Activated gamma-delta T cell treated with Interleukin-2 at 50 U/mL for 16 hours (primary cell): ENCODE data around the gene CAPRIN1.
A peak's percentile ranks its signal among the peaks of the same experiment; 100 is the strongest.

Experiments used
- DNase-seq: peaks from one replicate; pipeline ENCODE4 v3.0.0-alpha.2; 2020

Gene CAPRIN1

DNA sequence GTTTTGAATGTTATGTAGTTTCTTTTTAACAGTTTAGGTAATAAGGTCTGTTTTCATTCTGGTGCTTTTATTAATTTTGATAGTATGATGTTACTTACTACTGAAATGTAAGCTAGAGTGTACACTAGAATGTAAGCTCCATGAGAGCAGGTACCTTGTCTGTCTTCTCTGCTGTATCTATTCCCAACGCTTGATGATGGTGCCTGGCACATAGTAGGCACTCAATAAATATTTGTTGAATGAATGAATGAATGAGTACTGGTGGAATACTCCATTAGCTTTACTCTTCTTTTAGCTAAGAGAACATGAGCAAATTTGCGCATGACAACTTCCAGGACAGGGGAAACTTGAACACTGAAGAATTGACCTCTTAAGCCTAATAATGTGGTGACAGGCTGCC lies 47.3 kb downstream of the CAPRIN1 start:
- DNase-seq: no peak

DNA sequence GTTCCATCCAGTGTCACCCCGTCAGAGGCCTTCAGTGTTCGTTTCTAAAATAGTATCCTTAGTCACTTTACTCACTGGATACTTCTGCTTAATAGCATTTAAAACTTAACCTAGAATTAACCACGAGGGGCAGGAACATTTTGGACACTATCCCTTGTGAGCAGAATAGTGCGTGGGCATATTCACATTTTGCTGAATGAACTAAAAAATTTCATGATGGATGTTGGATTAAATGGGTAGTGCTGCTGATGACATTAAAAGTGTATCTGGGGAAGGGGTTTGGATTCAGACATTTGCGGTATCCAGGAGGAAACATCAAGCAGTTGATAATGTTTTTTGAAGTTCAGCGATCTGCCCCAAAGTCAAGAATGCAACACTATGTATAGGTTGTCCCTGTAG lies 53.1 kb downstream of the CAPRIN1 start:
- no peak for DNase-seq

DNA sequence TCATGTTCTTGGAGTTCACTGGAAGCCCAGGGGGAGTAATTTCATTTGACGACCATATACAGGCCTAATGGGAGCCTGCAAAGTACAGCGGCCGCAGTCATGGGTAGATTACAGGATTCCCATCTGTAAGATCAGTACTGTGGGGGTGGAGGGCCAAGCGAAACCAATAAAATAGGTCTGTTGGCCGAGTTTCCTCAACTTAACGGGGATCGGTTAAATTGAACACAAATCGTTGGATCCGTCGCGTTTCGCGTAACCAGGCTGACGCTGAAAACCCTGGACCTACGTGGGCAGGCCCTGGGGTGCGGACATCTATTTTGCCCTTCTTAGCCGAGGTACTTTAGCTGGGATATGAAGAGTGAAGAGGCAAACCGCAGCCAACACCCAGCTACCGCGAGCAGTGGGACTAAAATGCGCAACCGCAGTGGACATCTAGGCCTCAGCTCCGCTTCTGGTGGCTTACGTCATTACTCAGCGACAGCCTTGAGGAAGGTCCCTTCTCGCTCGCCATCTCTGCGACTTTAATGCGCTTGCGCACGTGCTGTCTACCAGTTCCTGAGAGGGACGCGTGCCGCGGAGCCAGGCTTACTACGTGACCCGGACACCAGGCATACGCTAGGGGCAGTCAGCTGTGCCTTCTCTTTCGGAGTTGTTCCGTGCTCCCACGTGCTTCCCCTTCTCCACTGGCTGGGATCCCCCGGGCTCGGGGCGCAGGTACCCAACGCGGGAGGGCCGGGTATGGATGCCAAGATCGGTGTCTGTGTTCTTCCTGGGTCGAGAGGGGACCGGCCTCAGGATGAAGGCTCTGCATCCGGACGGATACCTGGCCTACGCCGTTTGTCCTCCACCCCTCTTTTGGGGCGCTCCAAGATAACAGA lies 53.8 kb downstream of the CAPRIN1 start, which contains the start of gene NAT10:
Gene NAT10, plus strand, starts transcription at position 551 of the 878 bp plus-strand sequence. CDS start 2,597 bp downstream, outside the sequence.
- peak; percentile 97 for DNase-seq

DNA sequence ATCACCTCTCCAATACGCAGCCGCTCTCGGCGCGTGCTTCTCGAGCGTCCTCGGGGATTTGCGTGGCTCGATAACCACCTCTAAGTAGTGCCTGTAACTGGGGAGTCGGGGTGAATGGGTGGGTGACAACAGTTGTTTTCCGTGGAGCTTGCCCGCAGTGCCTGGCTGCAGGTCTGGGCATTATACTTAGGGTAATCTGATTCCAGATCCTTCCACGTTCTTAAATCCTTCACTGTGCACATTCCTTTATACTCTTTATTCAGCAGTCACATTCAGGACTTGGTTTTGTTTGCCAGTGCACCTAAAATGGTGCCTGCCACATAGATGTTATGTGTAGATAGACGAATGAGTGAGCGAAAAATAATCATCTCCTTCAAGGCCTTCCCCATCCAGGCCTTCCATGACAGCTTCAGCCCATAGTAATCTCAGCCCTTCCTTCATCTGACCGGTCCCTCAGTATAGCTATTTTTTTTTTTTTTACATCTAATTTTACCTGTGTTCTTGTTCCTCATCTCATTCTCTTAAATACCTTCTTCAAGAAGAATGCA lies 54.5 kb downstream of the CAPRIN1 start:
- DNase-seq: no peak

DNA sequence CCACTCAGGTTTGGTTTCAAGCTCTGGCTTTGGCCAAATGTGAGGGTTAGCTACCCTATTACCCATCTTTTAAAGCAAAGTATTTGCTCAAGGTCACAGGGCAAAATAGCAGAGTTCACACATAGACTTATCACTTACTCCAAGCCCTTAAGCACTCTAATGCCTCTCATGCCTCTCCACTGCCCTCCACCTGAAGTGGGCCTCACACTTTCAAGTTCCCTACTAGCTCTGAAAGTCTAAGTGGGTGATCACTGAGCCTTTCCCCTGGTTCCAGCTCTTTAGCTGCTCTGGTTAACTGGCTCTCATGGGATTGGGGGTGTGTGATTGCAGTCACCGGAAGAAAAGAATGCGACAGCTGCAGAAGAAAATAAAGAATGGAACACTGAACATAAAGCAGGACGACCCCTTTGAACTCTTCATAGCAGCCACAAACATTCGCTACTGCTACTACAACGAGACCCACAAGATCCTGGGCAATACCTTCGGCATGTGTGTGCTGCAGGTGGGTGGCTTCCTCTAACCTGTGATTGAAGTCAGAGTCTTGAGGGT lies 60.3 kb downstream of the CAPRIN1 start:
- DNase-seq: no peak

DNA sequence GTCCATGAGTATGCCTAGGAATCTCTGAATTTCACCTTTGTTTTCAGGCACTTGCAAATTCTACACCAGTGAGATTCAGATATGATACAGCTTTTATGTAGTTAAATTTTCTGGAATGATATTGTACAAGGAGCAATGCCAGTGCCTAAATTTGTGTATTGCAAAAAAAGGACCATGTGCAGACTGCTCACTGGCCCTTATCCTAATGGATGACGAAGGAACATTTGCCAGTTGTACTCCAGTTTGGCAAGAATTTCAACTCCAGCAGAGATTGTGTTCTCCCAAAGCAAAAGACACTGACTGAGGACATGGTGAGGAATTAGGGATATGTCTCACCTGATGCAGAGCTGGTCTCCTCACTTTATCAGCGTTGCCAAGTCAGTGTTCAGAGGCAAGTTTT lies 62.5 kb downstream of the CAPRIN1 start:
- DNase-seq: no peak

DNA sequence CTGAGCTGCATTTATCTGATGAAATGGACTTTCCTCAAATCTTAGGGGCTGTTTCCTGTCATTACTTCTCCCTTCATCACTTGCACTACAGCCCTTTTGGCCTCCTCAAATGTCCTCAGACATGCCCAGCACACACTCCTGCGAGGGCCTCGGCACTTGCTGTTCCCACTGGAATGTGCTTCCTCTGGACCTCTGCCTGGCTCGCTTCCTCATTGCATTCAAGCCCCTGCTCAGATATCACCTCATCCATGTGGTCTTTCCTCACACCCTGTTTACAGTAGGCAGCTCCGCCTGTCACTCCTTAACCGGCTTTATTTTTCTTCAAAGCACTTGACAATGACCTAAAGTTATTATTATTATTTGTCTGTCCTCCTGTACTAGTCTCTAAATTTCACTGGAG lies 62.9 kb downstream of the CAPRIN1 start:
- no peak for DNase-seq

DNA sequence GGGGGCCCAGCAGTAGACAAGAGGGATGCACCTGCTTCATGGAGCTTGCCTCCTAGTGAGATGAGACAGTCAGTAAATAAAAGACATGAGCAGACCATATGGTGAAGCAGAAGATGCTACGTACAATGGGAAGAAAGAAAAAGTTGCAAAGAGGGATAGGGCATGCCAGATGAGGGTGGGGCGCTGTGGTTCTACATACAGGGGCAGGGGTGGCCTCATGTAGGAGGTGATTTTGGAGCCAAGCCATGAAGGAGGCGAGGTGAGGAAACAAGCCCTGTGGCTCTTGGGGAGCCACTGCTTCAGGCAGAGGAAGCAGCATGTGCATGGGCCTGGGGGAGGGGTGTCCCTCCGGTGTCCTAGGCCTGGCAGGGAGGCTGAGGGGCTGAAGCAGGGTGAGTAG lies 69.1 kb downstream of the CAPRIN1 start:
- no peak for DNase-seq

DNA sequence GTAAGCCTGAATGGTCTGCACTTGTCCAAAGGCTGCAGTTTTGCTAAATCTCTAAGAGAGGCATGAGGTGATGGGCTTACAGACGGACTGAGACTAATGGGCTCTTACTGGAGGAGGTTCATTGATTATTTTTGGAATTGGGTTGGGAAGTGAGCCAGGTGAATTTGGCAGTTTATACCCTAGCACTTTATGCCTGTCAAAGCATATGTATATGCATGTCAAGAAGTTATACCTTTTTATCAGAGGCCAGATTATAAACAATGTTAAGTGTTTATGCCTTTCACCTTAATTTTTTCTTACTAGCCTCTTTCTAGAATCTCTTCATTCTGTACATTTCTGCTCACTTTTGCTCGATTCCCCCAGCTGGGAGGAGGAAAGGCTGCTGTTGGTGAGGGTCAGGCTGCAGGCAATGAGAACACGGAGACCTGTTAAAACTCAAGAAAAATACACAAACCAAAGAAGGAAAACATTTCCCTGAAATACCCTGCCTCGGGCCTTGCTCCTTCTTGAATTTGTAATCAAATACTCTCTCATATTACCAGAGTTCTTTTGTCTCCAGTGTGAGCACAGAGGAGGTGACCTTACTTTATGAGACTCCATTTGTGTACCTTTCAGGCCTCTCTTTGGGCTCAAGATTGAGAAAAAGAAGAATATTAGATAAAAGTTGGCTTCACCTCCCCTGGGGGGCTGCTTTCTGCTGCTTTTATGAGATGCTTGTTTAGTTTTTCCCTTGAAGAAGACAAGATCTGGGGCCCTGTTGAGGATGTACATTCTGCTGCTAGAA lies 73.5 kb downstream of the CAPRIN1 start:
- no peak for DNase-seq

DNA sequence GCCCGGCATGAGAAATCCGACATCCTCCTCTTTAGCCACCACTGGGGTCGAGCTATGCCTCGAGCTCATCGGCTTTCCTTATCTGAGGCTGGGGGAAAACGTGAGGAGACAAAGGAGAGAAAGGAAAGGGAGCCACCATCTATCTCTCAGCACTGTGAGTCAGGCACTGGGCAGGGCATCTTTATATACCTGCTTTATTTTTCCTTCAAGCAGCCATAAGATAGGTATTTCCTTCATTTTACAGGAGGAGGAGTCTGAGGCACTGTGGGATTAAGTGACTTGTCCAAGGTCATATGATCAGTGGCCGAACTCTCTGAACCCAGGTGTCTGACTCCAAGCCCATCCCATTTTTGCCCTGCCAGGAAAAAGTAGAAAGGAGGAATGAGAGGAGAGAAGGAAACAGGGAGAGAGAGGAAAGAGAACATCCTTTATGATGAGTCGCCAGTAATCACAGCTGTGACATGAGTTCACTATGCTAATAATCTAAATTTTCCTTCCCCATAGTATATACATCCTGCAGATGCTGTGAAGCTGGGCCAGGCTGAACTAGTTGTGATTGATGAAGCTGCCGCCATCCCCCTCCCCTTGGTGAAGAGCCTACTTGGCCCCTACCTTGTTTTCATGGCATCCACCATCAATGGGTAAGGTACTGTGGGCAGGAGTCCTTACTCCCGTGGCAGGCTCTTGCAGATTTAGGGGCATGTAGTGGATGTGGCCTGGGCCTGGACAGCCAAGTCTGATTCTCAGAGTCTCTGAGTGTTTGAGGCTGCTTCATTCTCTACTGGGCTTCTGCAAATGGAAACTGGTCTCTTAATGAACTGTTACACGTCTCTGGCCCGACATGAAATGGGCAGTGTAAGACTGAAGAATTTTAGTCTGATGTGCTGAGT lies 75.7 kb downstream of the CAPRIN1 start:
- no peak for DNase-seq

DNA sequence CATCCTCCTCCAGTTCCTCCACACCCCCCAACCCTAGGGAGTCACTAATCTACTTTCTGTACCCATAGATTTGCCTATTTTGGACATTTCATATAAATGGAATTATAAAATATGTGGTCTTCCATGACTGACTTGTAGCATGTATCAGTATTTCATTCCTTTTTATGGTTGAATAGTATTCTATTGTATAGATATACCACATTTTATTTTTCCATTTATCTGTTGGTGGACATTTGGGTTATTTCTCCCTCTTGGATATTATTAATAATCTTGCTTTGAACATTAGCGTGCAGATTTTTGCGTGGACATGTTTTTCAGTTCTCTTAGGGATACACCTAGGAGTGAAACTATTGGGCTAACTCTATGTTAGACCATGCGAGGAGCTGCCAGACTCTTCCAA lies 77.3 kb downstream of the CAPRIN1 start:
- no peak for DNase-seq

DNA sequence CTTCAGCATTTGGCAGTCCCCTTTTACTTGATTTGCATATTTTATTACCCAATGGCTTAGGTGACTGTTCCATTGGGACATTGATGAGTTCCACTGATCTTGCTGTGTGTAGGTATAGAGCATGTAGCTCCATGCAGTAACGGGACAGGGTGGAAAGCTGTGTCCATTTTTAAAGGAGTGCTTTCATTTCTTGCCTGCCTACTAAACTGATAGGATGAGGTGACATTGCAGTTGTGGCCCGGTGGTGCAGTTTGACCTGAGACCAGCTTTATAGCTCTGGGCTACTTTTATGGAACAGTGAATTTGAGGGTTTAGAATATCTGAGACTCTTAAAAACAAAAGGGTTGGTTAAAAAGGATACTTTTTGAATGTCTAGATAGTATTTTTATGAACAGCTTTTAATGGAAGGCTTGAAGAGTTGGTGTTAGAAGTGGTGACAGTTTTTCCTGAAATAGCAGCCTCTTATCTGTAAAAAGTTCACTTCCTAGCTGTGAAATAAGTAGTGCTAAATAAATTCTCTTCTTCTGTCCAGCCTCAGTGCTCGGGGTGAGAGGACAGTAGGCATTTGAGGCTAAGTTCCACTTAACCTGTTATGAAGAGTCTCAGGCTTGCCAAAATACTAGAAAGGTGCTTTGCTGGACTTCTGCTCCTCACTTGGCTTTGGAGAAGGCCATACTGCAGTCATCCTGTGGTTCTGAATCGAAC lies 80.9 kb downstream of the CAPRIN1 start:
- no peak for DNase-seq

DNA sequence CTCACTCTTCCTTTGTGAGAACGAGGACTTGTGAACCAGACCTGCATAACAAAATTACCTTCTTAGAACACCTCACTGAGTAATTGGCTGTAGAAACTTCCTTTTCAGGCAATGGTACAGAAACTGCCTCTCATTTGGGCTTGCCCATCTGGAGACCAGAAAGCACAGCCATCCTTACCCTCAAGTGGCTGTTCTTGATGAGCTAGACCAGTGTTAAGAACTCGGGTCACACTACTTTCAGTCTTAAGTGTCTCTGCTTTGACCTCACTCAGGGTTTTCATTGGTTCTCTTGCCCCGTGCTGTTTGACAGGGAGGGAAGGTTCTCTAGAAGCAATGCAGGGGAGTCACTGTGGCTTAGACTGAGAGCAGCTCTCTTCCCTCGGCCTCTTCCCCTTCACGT lies 83.2 kb downstream of the CAPRIN1 start:
- DNase-seq: no peak

DNA sequence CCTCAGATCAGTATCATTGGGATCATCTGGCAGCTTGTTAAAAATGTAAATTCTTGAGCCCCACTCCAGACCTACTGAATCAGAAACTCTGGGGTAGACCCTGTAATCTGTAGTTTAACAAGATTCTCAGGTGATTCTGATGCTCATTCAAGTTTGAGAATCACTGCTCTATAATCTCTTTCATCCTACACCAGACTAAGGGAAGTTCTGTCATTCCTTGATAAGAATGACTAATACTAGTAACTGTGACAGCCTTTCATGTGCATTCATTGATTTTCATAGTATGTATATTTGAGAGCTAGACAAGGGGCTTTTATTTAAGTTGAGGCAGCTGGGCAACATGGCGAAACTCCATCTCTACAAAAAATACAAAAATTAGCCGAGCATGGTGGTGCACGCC lies 83.9 kb downstream of the CAPRIN1 start:
- no peak for DNase-seq

DNA sequence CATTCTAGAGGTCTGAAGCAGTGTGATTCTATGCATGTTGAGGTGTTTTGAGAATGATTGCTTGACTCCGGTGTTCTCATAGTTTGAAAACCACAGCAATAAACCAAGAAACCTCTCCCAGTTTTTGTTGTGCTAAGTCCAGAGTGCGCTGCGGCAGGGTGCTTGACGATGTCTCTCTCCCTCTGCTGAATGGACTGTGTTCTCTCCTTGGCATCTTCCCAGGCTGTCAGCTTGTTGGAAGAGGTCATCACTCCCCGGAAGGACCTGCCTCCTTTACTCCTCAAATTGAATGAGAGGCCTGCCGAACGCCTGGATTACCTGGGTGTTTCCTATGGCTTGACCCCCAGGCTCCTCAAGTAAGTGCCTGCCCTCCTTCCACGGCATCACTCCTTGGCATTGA lies 84.9 kb downstream of the CAPRIN1 start:
- no peak for DNase-seq

DNA sequence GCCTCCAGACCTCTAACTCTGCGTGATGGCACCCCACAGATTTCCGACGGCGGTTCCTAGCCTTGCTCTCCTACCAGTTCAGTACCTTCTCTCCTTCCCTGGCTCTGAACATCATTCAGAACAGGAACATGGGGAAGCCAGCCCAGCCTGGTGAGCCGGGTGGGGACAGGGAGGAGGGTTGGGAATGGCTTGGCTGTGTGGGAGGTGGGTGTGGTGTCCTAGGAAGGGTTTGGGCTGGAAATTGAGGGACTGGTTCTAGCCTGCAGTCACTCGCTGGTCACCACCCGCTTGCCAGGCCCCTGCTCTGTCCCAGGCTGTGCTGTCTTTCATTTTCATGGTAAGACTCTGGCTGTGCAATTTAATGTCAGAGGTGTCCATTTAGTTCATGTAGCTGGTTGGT lies 87.8 kb downstream of the CAPRIN1 start:
- no peak for DNase-seq

DNA sequence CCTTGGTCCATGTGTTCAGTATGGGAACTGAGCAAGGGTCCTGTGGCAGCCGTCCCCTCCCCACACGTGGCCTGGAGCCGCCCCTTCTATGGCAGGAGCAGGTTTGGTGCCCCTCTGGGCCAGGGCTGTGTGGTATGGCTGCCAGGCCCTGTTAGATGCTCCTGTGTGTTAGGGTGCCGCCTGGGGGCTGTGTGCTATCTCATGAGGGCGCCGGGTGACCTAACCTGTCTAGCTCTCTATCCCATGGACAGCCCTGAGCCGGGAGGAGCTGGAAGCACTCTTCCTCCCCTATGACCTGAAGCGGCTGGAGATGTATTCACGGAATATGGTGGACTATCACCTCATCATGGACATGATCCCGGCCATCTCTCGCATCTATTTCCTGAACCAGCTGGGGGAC lies 88.6 kb downstream of the CAPRIN1 start:
- DNase-seq: no peak

DNA sequence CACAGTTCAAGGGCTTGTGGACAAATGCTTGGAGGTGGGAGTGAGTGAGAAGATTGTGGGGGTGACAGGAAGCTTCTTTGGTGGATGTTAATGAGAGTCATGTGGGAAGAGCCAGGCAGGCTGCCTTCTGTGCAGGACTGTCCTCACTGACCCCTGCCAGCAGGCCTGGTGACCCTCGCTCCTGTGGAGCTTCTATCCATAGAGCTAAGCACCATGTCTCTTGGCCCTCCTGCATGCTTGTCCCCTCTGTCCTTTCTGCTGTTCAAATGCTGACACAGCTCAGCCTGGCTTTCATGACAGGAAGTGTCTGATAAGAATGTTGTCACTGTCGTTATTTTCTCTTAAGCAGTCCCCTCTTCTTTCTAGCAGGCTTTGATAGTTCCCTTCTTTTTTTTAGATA lies 91.5 kb downstream of the CAPRIN1 start:
- DNase-seq: no peak

DNA sequence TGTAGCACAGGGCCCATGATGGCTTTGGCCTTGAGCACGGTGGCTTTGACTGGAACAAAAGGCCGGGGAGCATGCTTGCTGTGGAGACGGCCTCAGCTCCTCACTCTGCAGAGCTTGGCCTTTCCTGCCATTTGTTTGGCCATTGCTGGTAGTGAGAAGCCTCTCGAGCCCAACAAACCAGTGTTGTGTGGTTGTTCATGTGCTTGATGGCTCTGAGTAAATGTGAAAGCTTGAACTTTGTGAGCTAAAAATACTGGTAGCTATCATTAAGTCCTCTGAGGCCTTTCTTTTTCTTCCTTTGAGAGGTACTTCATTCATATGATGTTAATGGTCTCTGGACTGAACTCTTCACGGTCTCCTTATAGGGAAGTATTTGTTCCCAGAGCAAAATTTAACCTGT lies 93.5 kb downstream of the CAPRIN1 start:
- DNase-seq: no peak

DNA sequence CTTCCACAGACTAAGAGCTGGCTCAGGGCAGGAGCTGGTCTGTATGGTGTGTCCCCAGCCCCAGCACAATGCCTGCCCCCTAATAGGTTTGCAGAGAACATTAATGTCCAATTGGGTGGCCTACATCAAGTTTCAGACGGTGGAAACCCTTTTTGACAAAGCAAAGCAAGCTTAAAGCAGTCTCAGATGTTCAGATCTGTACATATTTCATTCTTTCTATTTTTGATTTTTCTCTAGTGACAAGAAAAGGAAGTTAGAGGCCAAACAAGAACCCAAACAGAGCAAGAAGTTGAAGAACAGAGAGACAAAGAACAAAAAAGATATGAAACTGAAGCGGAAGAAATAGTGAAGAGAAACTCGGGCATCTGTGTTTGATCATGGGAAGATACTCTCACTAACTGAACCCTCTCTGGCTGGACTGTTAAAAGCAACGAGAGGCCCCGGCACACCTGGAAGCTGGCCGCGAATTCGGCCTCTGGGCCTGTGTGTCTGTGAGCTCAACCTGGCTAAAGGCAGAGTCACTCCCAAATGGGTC lies 94.4 kb downstream of the CAPRIN1 start:
- no peak for DNase-seq

DNA sequence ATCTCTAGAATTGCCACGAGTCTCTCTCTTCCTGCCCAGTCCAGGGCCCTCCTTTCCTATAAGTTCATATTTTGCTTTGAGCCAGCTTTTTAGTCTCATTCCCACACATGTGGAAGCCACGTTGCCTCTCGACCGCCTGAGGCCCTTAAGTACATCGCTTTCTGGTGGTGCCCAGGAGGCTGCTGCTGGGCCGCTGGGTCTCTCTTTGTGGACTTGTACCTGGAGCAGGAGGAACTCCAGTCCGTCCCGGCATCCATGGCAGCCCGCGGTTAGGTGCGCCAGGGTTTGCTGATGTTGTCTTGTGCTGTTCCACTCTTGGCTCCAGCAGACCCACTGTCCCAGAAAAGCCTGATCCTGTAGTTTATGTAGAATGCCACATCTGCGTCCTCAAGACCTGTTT lies 94.9 kb downstream of the CAPRIN1 start:
- no peak for DNase-seq

DNA sequence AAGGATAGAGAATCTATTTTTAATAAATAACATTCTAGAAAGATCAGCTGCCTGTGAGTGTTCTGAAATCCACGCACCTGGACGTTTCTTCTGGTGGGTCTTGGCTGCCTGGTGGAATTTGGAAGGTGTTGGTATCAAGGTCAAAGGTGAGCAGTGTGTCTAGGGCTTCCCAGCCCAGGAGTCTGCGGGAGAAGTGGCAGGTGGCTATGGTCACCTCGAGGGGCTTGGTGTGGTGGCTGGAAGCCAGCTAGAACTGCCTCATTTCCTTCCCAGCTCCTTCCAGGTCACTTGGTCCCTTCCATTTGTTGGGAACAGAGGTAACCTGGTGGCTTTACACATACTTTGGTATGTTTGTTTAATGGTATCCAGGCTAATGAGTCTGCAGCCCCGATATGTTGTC lies 95.3 kb downstream of the CAPRIN1 start:
- no peak for DNase-seq
